H1 (cell line): ENCODE data around the gene AP4M1. TPM values are rescaled to one million over a fixed set of nuclear protein-coding genes. Genes with fewer than 3 reads are reported as not detected.
A peak's percentile ranks its signal among the peaks of the same experiment; 100 is the strongest.

Source experiments
- CTCF ChIA-PET: fragments of 300-600 bp; sonication (Branson Sonifier 250); formaldehyde crosslinking; loops from one replicate; lab custom pipeline; 2021; ENCODE audit not compliant: partially characterized antibody; lab: Charles Lee
- POLR2A ChIA-PET: fragments of 300-600 bp; sonication (Branson Sonifier 250); formaldehyde crosslinking; loops from one replicate; lab custom pipeline; 2021; ENCODE audit warnings: inconsistent platforms; ENCODE audit not compliant: partially characterized antibody; lab: Charles Lee
- DNase-seq, 2 experiments: peaks; one replicate each; pipeline versions ENCODE4 v3.0.0 to v3.0.0-alpha.2; 2010 to 2022; ENCODE audit warnings: low spot score in 2 of 2, low read depth in 1 of 2, mixed read lengths in 1 of 2
- FAIRE-seq: peaks from 2 replicates; lab custom pipeline; 2011; peaks lifted over from hg19 to GRCh38; lab: Jason Lieb, UNC
- H2AFZ ChIP-seq: 2 replicates; pipeline ENCODE4 v1.8.1; 2012; ENCODE audit warnings: low read length, inconsistent platforms
- H2AK5ac ChIP-seq: 2 replicates; pipeline ENCODE4 v1.6.1; 2013; ENCODE audit warnings: low read depth, low read length
- H2BK120ac ChIP-seq: replicated peaks from 2 replicates; pipeline ENCODE3; 2013; ENCODE audit warnings: low read depth, low read length, inconsistent platforms
- H2BK12ac ChIP-seq: 2 replicates; pipeline ENCODE4 v1.6.1; 2013; ENCODE audit warnings: low read depth, low read length
- H2BK15ac ChIP-seq: 2 replicates; pipeline ENCODE4 v1.6.1; 2013; ENCODE audit warnings: low read length
- H2BK20ac ChIP-seq: 2 replicates; pipeline ENCODE4 v1.6.1; 2013; ENCODE audit warnings: low read length
- H2BK5ac ChIP-seq: 2 replicates; pipeline ENCODE4 v1.6.1; 2013; ENCODE audit warnings: low read depth, low read length
- H3K14ac ChIP-seq: 2 replicates; pipeline ENCODE4 v1.6.1; 2013; ENCODE audit warnings: inconsistent platforms; ENCODE audit not compliant: insufficient read length
- H3K18ac ChIP-seq: 2 replicates; pipeline ENCODE4 v1.6.1; 2013; ENCODE audit warnings: low read length; ENCODE audit errors: extremely low read depth
- H3K23ac ChIP-seq: 2 replicates; pipeline ENCODE4 v1.6.1; 2013; ENCODE audit warnings: inconsistent platforms; ENCODE audit not compliant: insufficient read length
- H3K23me2 ChIP-seq: 2 replicates; pipeline ENCODE4 v1.6.1; 2013; ENCODE audit warnings: low read depth, low read length
- H3K27ac ChIP-seq: 2 replicates; pipeline ENCODE4 v1.6.1; 2011; ENCODE audit warnings: low read depth, low read length, inconsistent platforms
- H3K27me3 ChIP-seq, 4 experiments: replicated peaks in 1 of 4; 1 replicate in 1 of 4; 2 replicates in 3 of 4; pipeline versions ENCODE4 v1.6.1 to v1.8.1; 2011 to 2013; ENCODE audit warnings: low read length in 3 of 4, mild to moderate bottlenecking in 3 of 4, inconsistent platforms in 2 of 4, mixed read lengths in 2 of 4, moderate library complexity in 1 of 4; ENCODE audit not compliant: control insufficient read depth in 3 of 4, insufficient read depth in 3 of 4; ENCODE audit errors: extremely low read depth in 1 of 4
- H3K36me3 ChIP-seq, 4 experiments: 2 replicates each; pipeline versions ENCODE4 v1.6.1 to v1.8.1; 2011 to 2013; ENCODE audit warnings: mild to moderate bottlenecking in 4 of 4, low read length in 3 of 4, moderate library complexity in 2 of 4, control low read depth in 1 of 4, inconsistent platforms in 1 of 4; ENCODE audit not compliant: insufficient read depth in 4 of 4, control insufficient read depth in 2 of 4
- H3K4ac ChIP-seq: replicated peaks from 2 replicates; pipeline ENCODE3; 2013; ENCODE audit warnings: low read length, low read depth, mixed read lengths, inconsistent platforms; ENCODE audit not compliant: insufficient read length
- H3K4me1 ChIP-seq, 4 experiments: replicated peaks in 1 of 4; 1 replicate in 1 of 4; 2 replicates in 3 of 4; pipeline versions ENCODE4 v1.6.1 to v1.8.1; 2011 to 2013; ENCODE audit warnings: low read length in 3 of 4, inconsistent platforms in 2 of 4, mixed read lengths in 1 of 4; ENCODE audit not compliant: insufficient read depth in 4 of 4, control insufficient read depth in 3 of 4
- H3K4me2 ChIP-seq, 2 experiments: 2 replicates each; pipeline versions ENCODE4 v1.6.1 to v1.8.1; 2011 to 2013; ENCODE audit warnings: low read depth in 2 of 2, low read length in 2 of 2, control low read depth in 1 of 2, inconsistent platforms in 1 of 2, mild to moderate bottlenecking in 1 of 2; ENCODE audit not compliant: insufficient read depth in 1 of 2
- H3K4me3 ChIP-seq, 4 experiments: fragments of 200-600, 300-600 bp in 1 of 4; sonication (generic), shearing (Covaris generic), sonication (Bioruptor Twin) in 1 of 4; 2 replicates each; pipeline versions ENCODE4 v1.5.1 to v1.8.1; 2011 to 2016; ENCODE audit warnings: low read length in 4 of 4, low read depth in 3 of 4, control low read depth in 2 of 4, inconsistent platforms in 2 of 4, mild to moderate bottlenecking in 2 of 4, mixed read lengths in 1 of 4, moderate library complexity in 1 of 4; ENCODE audit not compliant: insufficient read depth in 2 of 4; ENCODE audit errors: extremely low read depth in 1 of 4
- H3K56ac ChIP-seq: replicated peaks from 2 replicates; pipeline ENCODE3; 2013; ENCODE audit warnings: low read depth, mild to moderate bottlenecking, mixed read lengths, low read length, inconsistent platforms; ENCODE audit not compliant: insufficient read length
- H3K79me1 ChIP-seq: 2 replicates; pipeline ENCODE4 v1.6.1; 2013; ENCODE audit warnings: low read depth, low read length, control low read depth
- H3K79me2 ChIP-seq, 2 experiments: 2 replicates each; pipeline versions ENCODE4 v1.6.1 to v1.8.1; 2012 to 2013; ENCODE audit warnings: low read length in 2 of 2, mild to moderate bottlenecking in 2 of 2, inconsistent platforms in 1 of 2; ENCODE audit not compliant: insufficient read depth in 2 of 2, control insufficient read depth in 1 of 2
- H3K9ac ChIP-seq, 4 experiments: replicated peaks in 1 of 4; 1 replicate in 1 of 4; 2 replicates in 3 of 4; pipeline versions ENCODE4 v1.6.1 to v1.8.1; 2011 to 2013; ENCODE audit warnings: low read depth in 3 of 4, low read length in 3 of 4, control low read depth in 2 of 4, mild to moderate bottlenecking in 2 of 4, moderate library complexity in 2 of 4, inconsistent platforms in 1 of 4; ENCODE audit errors: extremely low read depth in 1 of 4
- H3K9me3 ChIP-seq, 2 experiments: 2 replicates each; pipeline versions ENCODE4 v1.6.1 to v1.8.1; 2012 to 2013; ENCODE audit warnings: mild to moderate bottlenecking in 2 of 2, moderate library complexity in 2 of 2, control low read depth in 1 of 2, inconsistent platforms in 1 of 2, low read depth in 1 of 2, low read length in 1 of 2, mixed read lengths in 1 of 2; ENCODE audit not compliant: insufficient read depth in 2 of 2
- H4K20me1 ChIP-seq, 2 experiments: replicated peaks in 1 of 2; 2 replicates each; pipeline versions ENCODE3 to v1.8.1; 2011 to 2013; ENCODE audit warnings: inconsistent platforms in 2 of 2, low read length in 2 of 2, mild to moderate bottlenecking in 1 of 2; ENCODE audit not compliant: insufficient read depth in 2 of 2, control insufficient read depth in 1 of 2
- H4K5ac ChIP-seq: 2 replicates; pipeline ENCODE4 v1.6.1; 2013; ENCODE audit warnings: low read length, low read depth, mixed read lengths, inconsistent platforms; ENCODE audit not compliant: insufficient read length
- H4K8ac ChIP-seq: 2 replicates; pipeline ENCODE4 v1.8.0; 2013; ENCODE audit warnings: mild to moderate bottlenecking, moderate library complexity, low read length, inconsistent platforms; ENCODE audit not compliant: insufficient read depth; ENCODE audit errors: extremely low read depth
- H4K91ac ChIP-seq: replicated peaks from 2 replicates; pipeline ENCODE3; 2013; ENCODE audit warnings: low read length, mixed read lengths, inconsistent platforms; ENCODE audit not compliant: insufficient read length
- CTCF ChIP-seq, 3 experiments: IDR thresholded peaks; 1 replicate in 2 of 3; 2 replicates in 1 of 3; pipeline versions ENCODE4 v1.5.1 to v1.6.1; 2011; ENCODE audit warnings: low read length in 3 of 3, mild to moderate bottlenecking in 3 of 3, inconsistent platforms in 2 of 3, low read depth in 1 of 3, moderate library complexity in 1 of 3; ENCODE audit not compliant: insufficient read depth in 1 of 3; ENCODE audit errors: control extremely low read depth in 1 of 3
- JUND ChIP-seq: IDR thresholded peaks from 2 replicates; pipeline ENCODE4 v1.6.1; 2011; ENCODE audit warnings: mild to moderate bottlenecking, improper control_type of control experiment, low read length
- POLR2A ChIP-seq, 2 experiments: IDR thresholded peaks; 1 replicate in 1 of 2; 2 replicates in 1 of 2; pipeline ENCODE4 v1.6.1; 2011; ENCODE audit warnings: low read depth in 2 of 2, low read length in 2 of 2, mild to moderate bottlenecking in 2 of 2; ENCODE audit errors: control extremely low read depth in 1 of 2
- POLR2AphosphoS5 ChIP-seq: IDR thresholded peaks from 2 replicates; pipeline ENCODE4 v1.6.1; 2011; ENCODE audit warnings: low read depth, low read length
- TAF7 ChIP-seq: optimal IDR thresholded peaks from 2 replicates; pipeline ENCODE3; 2011; ENCODE audit warnings: low read depth, mild to moderate bottlenecking, inconsistent platforms, low read length, moderate library complexity, borderline replicate concordance
- TEAD4 ChIP-seq: IDR thresholded peaks from 2 replicates; pipeline ENCODE4 v1.6.1; 2012; ENCODE audit warnings: low read depth, low read length, inconsistent platforms, mixed read lengths
- WGBS, 2 experiments: shearing (Covaris generic) in 1 of 2; methylation state at CpG; one replicate each; pipeline versions ENCODE4 v1.1.6 to v1.1.7; 2013 to 2015; ENCODE audit warnings: low lambda C conversion rate in 2 of 2, mixed read lengths in 2 of 2, inconsistent platforms in 1 of 2, low coverage in 1 of 2, missing lambda C conversion rate in 1 of 2; ENCODE audit not compliant: insufficient replicate concordance in 2 of 2, insufficient coverage in 1 of 2, insufficient read length in 1 of 2; ENCODE audit errors: extremely low coverage in 1 of 2, missing lambda C conversion rate in 1 of 2; 5-methylcytosine and 5-hydroxymethylcytosine counted together
- polyA plus RNA-seq, 7 experiments: library from polyadenylated mRNA; depleted of rRNA in 3 of 7; stranded (reverse) in 5 of 7; unstranded in 2 of 7; fragments of >200 nt in 5 of 7; fragments of 200-250 nt in 2 of 7; gene quantifications; 1 replicate in 5 of 7; 2 replicates in 1 of 7; 4 replicates in 1 of 7; pipeline versions ENCODE4 v1.2.1 to v1.2.3, GENCODE V29; 2011 to 2013; ENCODE audit warnings: missing spikeins in 2 of 7, mixed read lengths in 2 of 7
- total RNA-seq: library from RNA; stranded (reverse); fragmentation: NEBNext Ultra II Directional; extraction: Animal tissue kit (Norgen Biotek cat#: 25700); gene quantifications from 2 replicates; pipeline ENCODE4 v1.2.1, GENCODE V29; 2021

Gene AP4M1
- total and polyA plus RNA-seq, 2 of the 8 experiments (the other 6 are each of a cell fraction or from before 2014, with no cell fraction given), result 15.2 to 16.6 TPM

GRCh38 chr7:100122067-100122466 is 20.6 kb downstream of the AP4M1 start:
- no peak overlapping the region for H2AK5ac ChIP-seq
- H2BK120ac ChIP-seq, result no peak overlapping the region
- no peak overlapping the region for H2BK20ac ChIP-seq
- H3K4me2 ChIP-seq, result no peak overlapping the region
- no peaks in the 10 kb centered on the region for H4K20me1 ChIP-seq
- no peak overlapping the region for H3K23ac ChIP-seq
- POLR2A ChIA-PET, result interaction anchor here (0.8 to 19.1 kb wide), 5 partner anchors 10 to 66 kb away, joined by 3 to 414 read pairs (median 8); partner anchors contain the start of genes AP4M1 and MCM7
- TF ChIP-seq POLR2A (IDR thresholded peaks at IDR 0.05; ENCODE audit: control extremely low read depth in 1 of 2, low read depth in 2 of 2, low read length in 2 of 2), result no peak
- TF ChIP-seq CTCF (IDR thresholded peaks at IDR 0.05; ENCODE audit: control extremely low read depth in 1 of 3, insufficient read depth in 1 of 3, low read depth in 1 of 3, low read length in 3 of 3), result no peak
- TF ChIP-seq TEAD4, result no peak
- no peak for TF ChIP-seq TAF7
- no peak for TF ChIP-seq JUND
- no peak for TF ChIP-seq POLR2AphosphoS5
- TF ChIP-seq, all 59 proteins: peak for 0
- Histone ChIP-seq H2BK12ac (no peak overlapping the region), H3K14ac (no peak overlapping the region), H3K36me3 (no peaks in the 10 kb centered on the region), H3K79me2 (peaks cover 0 to 6% of the 10 kb centered on the region in 2 experiments; a peak in 1 of 4 replicates), H3K23me2 (peaks cover 8% of the 10 kb centered on the region), H3K27me3 (no peaks in the 10 kb centered on the region), H2BK5ac (0 out of 2 replicates have a peak overlapping the region, but pooled peaks have one; percentile 35), H3K79me1 (0 out of 2 replicates have a peak, but pooled peaks cover 2% of the 10 kb centered on the region), H2AFZ (no peak overlapping the region), H3K9ac (no peak overlapping the region; a peak in 2 of 7 replicates), H3K56ac (no peak overlapping the region), H3K18ac (no peak overlapping the region), H3K4me3 (no peak overlapping the region), H4K5ac (no peak overlapping the region), H2BK15ac (no peak overlapping the region), H3K27ac (no peak overlapping the region), H3K4ac (no peak overlapping the region), H3K9me3 (no peaks in the 10 kb centered on the region), H3K4me1 (peaks cover 0 to 5% (median 1%) of the 10 kb centered on the region in 4 experiments; a peak in 4 of 7 replicates), H4K8ac (no peak overlapping the region), H4K91ac (no peak overlapping the region)
- WGBS, 2 experiments, result 81% methylated on average over 10 of the region's 13 CpGs; no CpG with 5 or more reads in 1 of the 2 experiments
- DNase-seq (no peak), FAIRE-seq (no peak)
- CTCF ChIA-PET, result interaction anchor here (0.6 to 5.3 kb wide), 6 partner anchors 8 to 490 kb away, joined by 3 to 24 read pairs (median 4); no protein-coding TSS in a partner anchor
